ENCODE results near the gene LNX1.

Gene LNX1

DNA sequence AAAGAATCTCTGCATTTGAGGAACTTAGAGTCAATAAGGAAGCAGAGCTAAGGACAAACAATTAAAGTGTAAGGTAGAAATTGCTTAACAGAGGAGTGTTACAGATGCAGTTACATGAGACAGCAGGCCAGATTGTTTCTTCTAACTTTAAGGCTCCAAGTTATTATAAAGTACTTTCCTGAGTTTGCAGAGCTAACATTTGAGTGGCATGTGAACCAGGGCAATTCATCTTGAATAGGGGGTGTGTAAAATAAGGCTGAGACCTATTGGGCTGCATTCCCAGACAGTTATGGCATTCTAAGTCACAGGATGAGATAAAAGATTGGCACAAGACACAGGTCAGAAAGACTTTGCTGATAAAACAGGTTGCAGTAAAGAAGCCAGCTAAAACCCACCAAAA lies 7.6 kb upstream of the LNX1 start:
- FAIRE-seq, result no peak

GRCh38 chr4:53598483-53598882 lies 7.2 kb upstream of the LNX1 start:
- FAIRE-seq, result no peak

- no peak for FAIRE-seq
These were observed 5.6 kb upstream of the LNX1 start for GRCh38 chr4:53596901-53597300.

DNA sequence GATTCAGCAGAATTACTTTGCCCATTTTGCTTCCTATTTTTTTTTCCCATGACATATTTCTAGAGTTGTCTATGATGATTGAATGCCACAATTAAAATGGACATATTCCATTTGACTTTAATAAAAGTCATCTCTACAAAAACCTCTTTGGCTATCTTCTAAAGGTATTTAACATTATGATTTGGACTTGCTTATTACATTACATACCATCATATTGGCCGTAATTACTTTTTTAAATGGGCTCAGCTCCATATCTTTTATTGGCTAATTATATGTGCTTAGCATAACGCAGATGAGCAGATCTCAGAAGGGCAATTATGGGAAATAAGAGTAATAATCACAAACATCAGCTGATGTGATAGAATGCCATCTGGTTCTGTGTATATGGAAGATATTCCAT lies 4.5 kb upstream of the LNX1 start:
- no peak for FAIRE-seq

- FAIRE-seq, result no peak
These were observed 3.9 kb upstream of the LNX1 start for GRCh38 chr4:53595204-53595603.

GRCh38 chr4:53593765-53594164 lies 2.5 kb upstream of the LNX1 start:
- no peak for FAIRE-seq

- no peak for FAIRE-seq
These were observed 1.6 kb upstream of the LNX1 start for GRCh38 chr4:53592686-53593501.

GRCh38 chr4:53592122-53592521 lies 836 bp upstream of the LNX1 start:
- no peak for FAIRE-seq

DNA sequence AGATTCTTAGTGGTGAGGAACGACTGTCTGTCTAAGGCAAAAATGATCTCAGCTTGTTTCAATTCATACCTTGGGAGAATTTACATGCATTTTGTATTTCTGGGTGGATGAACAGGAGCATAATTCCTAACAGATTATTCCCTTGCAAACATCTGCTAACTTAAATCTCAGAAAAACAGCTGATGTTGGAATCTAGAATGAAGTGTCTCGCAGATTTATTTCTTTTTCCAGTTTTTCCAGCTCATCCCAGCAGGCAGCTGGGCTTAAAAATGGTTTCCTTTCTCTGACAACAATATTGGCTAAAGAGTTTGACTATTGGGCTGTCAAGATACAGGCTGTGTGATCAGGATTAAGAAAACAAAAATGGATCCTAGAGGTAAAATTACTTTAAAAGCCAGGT lies 1.1 kb downstream of the LNX1 start:
- FAIRE-seq, result no peak

DNA sequence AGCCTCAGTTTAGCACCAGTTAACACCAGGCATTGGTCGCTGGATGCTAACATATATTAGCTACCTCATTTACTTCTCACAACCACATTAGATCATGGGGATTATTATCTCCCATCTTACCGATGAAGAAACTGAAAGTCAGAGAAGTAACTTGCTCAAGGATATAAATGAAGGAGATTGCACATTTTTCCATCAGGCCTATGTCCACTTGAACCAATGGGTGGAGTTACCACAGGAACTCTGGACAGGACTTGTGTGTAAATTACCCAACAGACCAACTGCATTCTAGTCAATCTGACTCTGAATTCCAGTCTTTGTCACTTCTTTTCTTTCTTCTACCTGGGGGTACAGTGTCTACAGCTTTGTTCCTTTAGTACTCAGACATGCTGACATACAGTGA lies 1.8 kb downstream of the LNX1 start:
- FAIRE-seq, result no peak

DNA sequence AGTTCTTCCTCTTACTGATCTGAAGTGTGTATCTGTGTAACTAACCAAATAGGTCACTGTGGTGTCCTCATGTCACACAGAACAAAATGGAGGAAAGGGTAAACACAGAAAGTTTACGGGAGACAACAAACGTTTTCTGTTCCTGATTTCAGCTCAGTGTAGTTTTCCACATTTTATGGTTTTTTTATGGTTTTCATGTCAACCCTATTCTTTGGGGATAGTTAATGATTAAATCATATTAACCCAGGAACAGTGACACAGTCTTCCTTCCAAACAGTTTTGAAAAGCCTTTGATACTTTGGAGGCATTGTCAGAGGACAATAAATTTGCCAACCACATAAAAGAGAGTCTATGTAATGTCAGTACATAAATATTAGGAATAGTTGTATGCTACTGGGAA lies 4.2 kb downstream of the LNX1 start:
- FAIRE-seq, result no peak

DNA sequence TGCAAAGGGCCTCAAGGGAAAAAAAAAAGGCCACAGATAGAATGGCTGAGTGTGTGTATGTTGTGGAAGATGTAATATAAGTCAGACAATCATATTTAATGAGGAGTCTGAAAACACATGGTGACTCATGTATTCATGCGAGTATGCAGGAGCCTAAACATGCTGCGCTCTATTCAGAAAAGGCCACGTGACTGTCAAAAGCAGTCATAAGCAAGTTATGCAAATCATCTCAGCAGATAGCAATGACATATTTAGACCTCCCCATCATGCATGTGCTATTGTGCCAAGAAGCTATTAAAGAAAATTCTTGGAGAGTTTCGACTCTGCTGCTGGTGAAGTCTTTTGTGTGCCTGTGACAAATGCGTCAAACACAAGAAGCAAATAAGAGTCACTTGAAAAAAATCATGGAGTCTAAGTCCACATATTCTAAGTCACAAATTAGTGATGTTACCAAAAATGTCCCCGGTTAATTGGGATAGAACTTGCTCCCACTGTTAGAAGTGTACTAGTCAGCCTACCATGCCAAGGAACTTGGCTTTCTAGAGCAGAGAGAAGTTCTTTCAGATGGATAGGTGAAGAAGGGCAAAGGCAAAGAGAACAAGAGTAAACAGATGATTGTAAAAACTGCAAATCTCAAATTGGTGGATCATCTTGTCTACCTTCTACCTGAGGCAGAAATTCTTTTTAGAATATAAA lies 5.0 kb downstream of the LNX1 start:
- FAIRE-seq, result no peak

GRCh38 chr4:53584658-53585057 lies 6.6 kb downstream of the LNX1 start:
- no peak for FAIRE-seq

GRCh38 chr4:53583513-53583912 lies 7.8 kb downstream of the LNX1 start:
- no peak for FAIRE-seq

DNA sequence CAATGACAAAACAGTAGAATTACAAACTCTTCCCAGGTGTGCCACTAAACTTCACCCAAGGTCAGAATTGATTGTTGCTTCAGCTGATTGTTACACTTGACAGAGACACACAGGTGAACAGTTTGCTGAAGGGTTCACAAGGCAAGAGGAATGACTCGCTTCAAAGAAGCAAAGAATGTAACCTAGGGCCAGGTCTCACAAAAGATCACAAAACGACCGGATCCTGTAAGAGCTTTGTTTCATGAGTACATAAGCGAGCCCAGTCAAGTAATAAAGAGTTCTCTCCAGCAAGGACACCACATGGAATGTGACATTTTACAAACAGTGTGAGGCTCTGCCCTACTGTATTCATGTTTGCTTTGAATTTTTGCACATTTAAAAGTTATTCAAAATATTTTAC lies 9.1 kb downstream of the LNX1 start:
- no peak for FAIRE-seq

DNA sequence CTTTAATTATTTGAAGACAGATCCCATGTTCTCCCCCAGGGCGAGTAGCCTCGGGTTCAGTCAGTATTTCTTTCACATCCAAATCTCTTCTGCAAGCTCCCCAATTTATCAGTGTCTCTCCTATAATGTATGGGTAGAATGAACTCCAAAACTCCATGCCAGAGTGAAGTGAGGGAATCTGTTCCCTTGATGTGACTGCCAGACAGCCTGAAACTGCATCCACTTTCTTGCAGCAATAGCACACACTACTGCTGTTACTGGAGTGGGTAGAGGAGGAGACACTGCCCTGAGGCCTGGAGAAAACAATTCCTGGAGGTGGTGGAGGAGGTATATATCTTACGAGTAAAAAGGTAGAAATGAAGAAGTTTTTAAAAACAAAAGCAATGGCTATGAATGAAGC lies 11.0 kb downstream of the LNX1 start:
- FAIRE-seq, result no peak

GRCh38 chr4:53579826-53580225 lies 11.5 kb downstream of the LNX1 start:
- no peak for FAIRE-seq

GRCh38 chr4:53576676-53577372 lies 14.5 kb downstream of the LNX1 start:
- FAIRE-seq, result no peak

GRCh38 chr4:53576071-53576617 lies 15.1 kb downstream of the LNX1 start:
- FAIRE-seq, result no peak

DNA sequence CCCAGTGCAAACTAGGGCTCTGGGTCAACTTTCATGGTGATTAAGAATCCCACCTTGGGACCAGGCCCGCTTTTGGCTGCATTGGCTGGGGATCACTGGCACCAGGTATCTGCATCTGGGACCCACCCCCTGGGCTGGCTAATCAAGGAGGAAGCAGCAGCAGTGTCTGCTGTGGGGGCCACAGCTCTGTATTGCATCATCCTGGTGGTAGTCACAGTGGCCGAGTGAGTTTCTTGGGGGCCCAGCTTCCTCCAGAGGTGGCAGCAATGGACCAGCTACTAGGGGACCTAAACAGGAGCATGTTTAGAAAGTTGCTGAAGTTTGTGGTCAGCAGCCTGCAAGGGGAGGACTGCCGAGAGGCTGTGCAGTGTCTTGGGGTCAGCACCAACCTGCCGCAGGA lies 15.7 kb downstream of the LNX1 start:
- no peak for FAIRE-seq

DNA sequence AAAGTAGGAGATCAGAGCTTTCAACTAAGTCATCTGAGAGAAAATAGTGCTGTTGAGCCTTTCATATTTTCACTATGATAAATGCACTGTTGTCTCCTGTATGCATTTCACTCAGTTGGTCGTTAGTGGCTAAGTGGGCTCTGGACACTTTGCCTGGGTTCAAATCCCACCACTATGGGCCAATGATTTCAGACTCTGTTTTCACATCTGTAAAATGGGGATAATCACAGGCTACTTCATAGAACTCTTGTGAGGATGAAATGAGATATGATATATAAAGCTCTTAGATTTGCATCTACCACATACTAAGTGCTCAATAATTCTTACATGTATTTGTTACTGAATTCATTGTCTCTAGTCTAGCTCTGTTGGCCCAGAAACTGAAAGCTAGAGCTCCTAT lies 16.8 kb downstream of the LNX1 start:
- no peak for FAIRE-seq

DNA sequence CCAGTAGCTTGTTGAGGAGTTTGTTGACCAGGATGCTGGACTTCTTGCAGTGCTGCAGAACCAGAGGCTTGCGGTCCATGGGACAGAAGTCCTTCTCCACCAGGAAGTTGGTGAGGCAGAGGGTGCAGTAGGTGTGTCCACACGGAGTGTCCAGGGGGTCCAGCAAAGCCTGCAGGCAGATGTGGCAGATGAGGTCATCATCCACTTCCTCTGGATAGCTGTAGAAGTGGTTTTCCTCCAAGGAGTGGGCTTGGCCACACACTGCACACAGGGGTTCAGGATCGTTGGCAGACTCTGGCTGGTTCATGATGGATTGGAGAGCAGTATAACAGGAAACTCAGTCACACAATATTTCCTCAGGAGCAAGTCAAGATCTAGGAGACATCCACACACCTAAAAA lies 17.6 kb downstream of the LNX1 start:
- no peak for FAIRE-seq

DNA sequence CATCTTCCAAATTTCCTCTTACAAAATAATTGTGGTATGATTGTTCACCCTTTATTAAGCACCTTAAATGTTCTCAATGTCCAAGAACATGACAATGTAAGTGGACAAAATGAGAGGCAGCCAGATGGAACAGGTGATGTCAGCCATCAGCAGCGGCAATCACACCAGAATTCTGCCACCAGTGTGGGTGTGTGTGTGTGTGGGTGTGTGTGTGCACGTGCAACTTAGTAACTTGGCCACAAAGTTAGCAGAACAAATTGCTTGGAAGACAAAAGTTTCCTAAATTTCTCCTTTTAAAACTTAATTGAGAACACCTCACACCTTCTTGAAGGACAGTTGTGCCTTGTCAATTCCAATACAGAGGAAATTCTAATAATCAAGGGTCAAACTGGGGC lies 18.7 kb downstream of the LNX1 start:
- FAIRE-seq, result no peak
